ENCODE data around the gene ATIC.
"Not testable (repeated sequence)": the region's sequence is repeated elsewhere in the genome, so short reads cannot be mapped to it uniquely, and the experiment has no call there.

Gene ATIC

GRCh38 chr2:215315301-215315700 is 3.4 kb downstream of the ATIC start:
- no peak for DNase-seq (ENCODE audit: low spot score)

- no peak for DNase-seq (ENCODE audit: low spot score)
Measured at GRCh38 chr2:215316336-215316735, 4.5 kb downstream of the ATIC start.

GRCh38 chr2:215319500-215319899 is 7.6 kb downstream of the ATIC start:
- no peak for DNase-seq (ENCODE audit: low spot score)

GRCh38 chr2:215320102-215320501 is 8.2 kb downstream of the ATIC start:
- no peak for DNase-seq (ENCODE audit: low spot score)

GRCh38 chr2:215320679-215321078 is 8.8 kb downstream of the ATIC start:
- DNase-seq (ENCODE audit: low spot score), result no peak

- no peak for DNase-seq (ENCODE audit: low spot score)
Measured at GRCh38 chr2:215324811-215325210, 13.0 kb downstream of the ATIC start.

- DNase-seq (ENCODE audit: low spot score), result no peak
Measured at GRCh38 chr2:215328066-215328465, 16.2 kb downstream of the ATIC start.

GRCh38 chr2:215332872-215333595 is 21.2 kb downstream of the ATIC start:
- DNase-seq (ENCODE audit: low spot score), result no peak

- no peak for DNase-seq (ENCODE audit: low spot score)
Measured at GRCh38 chr2:215338883-215339679, 27.2 kb downstream of the ATIC start.

- no peak for DNase-seq (ENCODE audit: low spot score)
Measured at GRCh38 chr2:215347878-215348277, 36.0 kb downstream of the ATIC start.

- DNase-seq (ENCODE audit: low spot score), result no peak
Measured at GRCh38 chr2:215352602-215353001, 40.7 kb downstream of the ATIC start.

GRCh38 chr2:215354771-215355695 is 43.2 kb downstream of the ATIC start:
- peak; percentile 49 for DNase-seq (ENCODE audit: low spot score)

GRCh38 chr2:215355801-215356200 is 43.9 kb downstream of the ATIC start:
- no peak for DNase-seq (ENCODE audit: low spot score)

- DNase-seq (ENCODE audit: low spot score), result no peak
Measured at GRCh38 chr2:215356334-215356947, 44.6 kb downstream of the ATIC start.

GRCh38 chr2:215356948-215357461 is 45.1 kb downstream of the ATIC start:
- peak; percentile 29 for DNase-seq (ENCODE audit: low spot score)

- no peak for DNase-seq (ENCODE audit: low spot score)
Measured at GRCh38 chr2:215357660-215358059, 45.8 kb downstream of the ATIC start.

GRCh38 chr2:215358312-215358845 is 46.5 kb downstream of the ATIC start:
- DNase-seq (ENCODE audit: low spot score), result no peak

GRCh38 chr2:215358891-215359575 is 47.2 kb downstream of the ATIC start:
- no peak for DNase-seq (ENCODE audit: low spot score)

GRCh38 chr2:215359576-215359922 is 47.7 kb downstream of the ATIC start:
- DNase-seq (ENCODE audit: low spot score), result no peak

GRCh38 chr2:215360059-215360458 is 48.2 kb downstream of the ATIC start:
- DNase-seq (ENCODE audit: low spot score), result not testable (repeated sequence)

- no peak for DNase-seq (ENCODE audit: low spot score)
Measured at GRCh38 chr2:215360596-215360995, 48.7 kb downstream of the ATIC start.

Measured in AG20443 (cell line).